Amniotic epithelial cell (primary cell): ENCODE results near the gene GAS5.
A peak's percentile ranks its signal among the peaks of the same experiment; 100 is the strongest.
"Not testable (repeated sequence)": the region's sequence is repeated elsewhere in the genome, so short reads cannot be mapped to it uniquely, and the experiment has no call there.

ENCODE experiments used
- DNase-seq: peaks from one replicate; pipeline ENCODE4 v3.0.0-alpha.2; 2010; ENCODE audit warnings: low read depth

Gene GAS5

GRCh38 chr1:173867753-173868265 is at the start of gene GAS5:
GAS5 (minus strand) TSS chr1:173867989.
- DNase-seq = peak; percentile 99

- no peak for DNase-seq
Measured at GRCh38 chr1:173917149-173917548, 49.4 kb upstream of the GAS5 start, which contains the start of gene SERPINC1. SERPINC1 (minus strand) TSS chr1:173917327; CDS start chr1:173917259, 68 bp downstream.

DNA sequence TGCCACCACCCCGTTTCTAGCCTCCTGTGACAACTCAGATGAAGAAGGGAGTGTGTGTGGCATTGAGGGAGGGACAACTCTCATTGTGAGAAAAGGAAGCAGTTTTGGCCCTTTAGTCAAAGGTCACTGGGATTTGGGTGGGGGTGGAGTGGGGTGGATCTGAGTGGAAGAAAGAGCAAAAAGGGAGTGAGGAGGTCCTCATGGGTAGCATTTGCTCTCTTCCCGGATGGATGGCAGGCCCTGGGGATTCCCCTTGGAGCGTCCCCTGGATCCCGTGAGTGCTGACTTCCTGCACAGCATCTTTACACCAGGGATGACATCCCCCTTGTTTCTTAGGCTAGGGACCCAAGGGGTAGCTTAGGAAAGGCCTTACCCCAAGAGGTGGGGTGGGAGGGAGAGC is 48.9 kb upstream of the GAS5 start:
- DNase-seq = no peak

- peak; percentile 11 for DNase-seq
Measured at GRCh38 chr1:173915596-173915995, 47.8 kb upstream of the GAS5 start.

DNA sequence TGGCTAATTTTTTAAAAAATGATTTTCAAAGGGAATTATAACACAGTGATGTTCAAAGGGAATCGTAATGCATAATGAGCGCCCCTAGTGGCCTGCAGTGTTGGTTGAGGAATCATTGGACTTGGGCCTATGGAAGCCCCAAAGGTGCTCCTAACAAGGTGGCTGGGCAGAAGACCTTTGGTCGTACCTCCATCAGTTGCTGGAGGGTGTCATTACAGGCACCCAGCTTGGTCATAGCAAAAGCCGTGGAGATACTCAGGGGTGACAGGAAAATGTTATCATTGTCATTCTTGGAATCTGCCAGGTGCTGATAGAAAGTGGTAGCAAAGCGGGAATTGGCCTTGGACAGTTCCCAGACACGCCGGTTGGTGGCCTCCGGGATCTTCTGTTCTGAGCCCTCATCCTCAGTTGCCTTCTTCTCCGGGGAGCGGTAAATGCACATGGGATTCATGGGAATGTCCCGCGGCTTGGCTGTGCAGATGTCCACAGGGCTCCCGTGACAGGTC is 46.6 kb upstream of the GAS5 start:
- DNase-seq = peak; percentile 19

DNA sequence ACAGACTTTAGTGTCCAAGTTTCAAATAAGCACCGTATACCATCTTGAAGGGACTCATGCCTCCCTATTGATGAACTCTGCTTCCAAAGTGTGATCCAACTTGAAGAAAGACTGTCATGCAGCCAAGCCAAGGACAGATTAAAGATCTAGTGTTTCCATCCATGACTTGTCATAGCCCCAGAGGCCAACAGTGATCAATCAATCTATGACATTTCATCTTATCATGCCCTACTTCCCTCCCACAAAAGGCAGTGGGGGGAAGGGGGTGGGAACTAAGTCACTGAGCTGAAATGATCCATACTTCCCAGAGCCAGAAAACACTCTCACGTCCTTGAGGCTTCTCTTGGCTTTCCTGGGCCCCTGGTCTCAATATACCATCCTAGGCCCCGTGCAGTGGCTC is 45.3 kb upstream of the GAS5 start:
- DNase-seq = no peak

DNA sequence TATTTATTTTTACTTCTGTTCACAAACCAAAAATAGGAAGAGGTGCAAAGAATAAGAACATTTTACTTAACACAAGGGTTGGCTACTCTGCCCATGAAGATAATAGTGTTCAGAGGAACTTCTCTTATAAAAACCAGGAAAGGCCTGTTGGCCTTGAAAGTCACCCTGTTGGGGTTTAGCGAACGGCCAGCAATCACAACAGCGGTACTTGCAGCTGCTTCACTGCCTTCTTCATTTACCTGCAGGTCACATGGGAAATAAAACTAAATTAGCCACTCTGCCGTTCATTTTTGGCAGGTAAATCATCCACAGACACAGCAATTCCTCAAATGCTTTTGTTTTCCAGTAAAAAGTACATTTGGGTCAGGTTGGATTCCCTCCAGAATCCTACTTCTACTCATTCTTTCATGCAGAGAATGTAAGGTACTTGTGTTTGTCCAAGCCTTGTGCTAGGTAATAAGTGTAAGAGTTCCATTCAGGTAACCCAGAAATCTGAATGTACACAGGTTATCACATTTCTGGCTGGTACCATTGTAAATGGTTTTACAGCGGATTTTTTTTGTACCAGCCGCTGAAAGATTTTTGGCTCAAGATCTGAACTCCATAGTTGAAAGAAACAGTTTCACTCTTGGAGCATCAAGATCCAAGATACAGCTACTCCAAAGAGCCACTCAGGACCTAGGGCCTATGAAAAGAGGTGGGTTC is 36.2 kb upstream of the GAS5 start:
- DNase-seq = no peak

GRCh38 chr1:173900992-173901391 is 33.2 kb upstream of the GAS5 start:
- DNase-seq = no peak

DNA sequence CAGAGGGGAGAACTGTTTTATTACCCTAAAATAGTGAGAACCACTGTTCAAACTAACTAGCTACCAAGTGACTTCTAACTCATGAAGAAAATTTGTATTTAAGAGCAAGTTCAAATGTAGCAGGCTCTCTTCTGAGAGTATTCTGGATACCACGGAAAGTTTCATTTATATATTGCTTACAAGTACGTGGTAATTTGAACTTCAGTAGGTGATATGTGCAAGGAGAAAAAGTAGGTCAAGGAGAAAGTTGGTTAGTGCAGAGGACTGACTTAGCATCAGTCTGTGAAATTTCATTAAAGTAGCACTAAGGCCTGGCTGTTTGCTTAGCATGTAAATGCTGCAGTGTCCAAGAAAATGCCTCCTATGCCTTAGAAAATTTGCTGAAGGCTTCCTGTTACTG is 32.6 kb upstream of the GAS5 start:
- DNase-seq = no peak

- no peak for DNase-seq
Measured at GRCh38 chr1:173894189-173894588, 26.4 kb upstream of the GAS5 start.

DNA sequence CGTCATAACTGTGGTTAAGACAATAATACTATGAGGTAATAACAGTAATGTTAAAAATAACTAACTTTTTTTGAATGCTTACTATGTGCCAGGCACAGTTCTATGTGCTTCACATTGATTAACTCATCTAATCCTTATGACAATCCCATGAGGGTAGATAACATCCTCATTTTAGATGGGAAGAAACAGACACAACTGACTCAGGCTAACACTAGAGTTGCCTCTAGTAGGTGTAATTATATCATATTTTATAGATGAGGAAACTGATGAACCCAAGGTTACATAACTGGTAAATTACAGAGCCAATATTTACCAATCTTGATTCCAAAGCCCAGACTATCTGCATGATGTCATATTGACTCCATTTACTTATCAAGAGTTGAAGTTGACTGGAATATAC is 25.8 kb upstream of the GAS5 start:
- DNase-seq = no peak

- DNase-seq = no peak
Measured at GRCh38 chr1:173889885-173890284, 22.1 kb upstream of the GAS5 start.

GRCh38 chr1:173888749-173889148 is 21.0 kb upstream of the GAS5 start:
- DNase-seq = no peak

DNA sequence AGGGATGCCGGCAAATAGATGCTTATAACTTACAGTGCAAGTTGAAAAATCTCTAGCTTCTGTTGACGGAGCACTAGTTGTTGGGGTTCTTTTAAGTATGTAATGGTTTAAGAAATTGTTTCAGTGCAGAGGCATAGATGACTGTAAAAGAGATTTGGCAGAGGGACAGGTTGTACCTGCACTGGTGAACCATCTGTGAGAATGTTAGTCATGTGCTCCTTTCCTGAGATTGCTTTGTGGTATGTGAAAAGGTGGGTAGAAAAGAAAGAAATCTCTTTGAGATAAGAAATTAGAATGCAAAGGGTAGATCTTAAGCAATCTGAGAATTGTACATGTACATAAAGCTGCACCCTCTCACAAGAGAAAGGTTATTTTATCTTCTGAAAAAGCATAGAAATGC is 19.8 kb upstream of the GAS5 start:
- DNase-seq = no peak

- DNase-seq = no peak
Measured at GRCh38 chr1:173886746-173887611, 19.2 kb upstream of the GAS5 start.

GRCh38 chr1:173884701-173885100 is 16.9 kb upstream of the GAS5 start:
- DNase-seq = no peak

GRCh38 chr1:173881117-173881516 is 13.3 kb upstream of the GAS5 start:
- DNase-seq = not testable (repeated sequence)

- no peak for DNase-seq
Measured at GRCh38 chr1:173878251-173878650, 10.5 kb upstream of the GAS5 start.

DNA sequence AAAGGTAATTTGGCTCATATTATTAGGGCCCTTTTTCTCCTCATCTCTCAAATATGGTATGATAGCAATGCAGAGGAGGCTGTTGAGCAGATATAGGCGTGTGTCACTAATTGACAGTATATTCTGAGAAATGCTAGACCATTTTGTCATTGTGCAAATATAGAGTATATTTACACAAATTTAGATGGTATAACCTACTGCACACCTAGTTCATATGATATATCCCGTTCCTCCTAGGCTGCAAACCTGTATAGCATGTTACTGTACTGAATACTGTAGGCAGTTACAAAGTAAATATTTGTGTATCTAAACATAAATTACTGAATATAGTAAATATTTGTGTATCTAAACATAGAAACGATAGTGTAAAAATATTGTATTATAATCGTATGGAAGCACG is 8.9 kb upstream of the GAS5 start:
- DNase-seq = no peak

DNA sequence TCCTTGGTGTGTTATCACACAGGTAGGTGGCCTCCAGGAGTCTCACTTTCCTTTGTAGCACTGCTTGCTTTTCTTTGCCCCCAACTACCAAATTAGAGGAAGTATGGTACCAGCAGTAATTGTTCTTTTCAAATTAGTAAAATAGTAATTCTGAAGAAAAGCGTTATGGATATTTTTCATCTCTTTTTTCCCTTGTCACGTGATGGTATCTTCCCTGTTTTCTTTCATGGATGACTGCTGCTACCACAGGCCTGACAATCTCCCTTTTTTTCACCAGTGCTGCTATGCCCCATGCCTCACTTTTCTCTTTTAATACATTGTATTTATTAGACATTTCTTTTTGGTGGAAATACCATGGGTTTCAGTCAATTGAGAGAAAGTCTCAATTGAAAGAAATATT is 3.7 kb upstream of the GAS5 start:
- no peak for DNase-seq

DNA sequence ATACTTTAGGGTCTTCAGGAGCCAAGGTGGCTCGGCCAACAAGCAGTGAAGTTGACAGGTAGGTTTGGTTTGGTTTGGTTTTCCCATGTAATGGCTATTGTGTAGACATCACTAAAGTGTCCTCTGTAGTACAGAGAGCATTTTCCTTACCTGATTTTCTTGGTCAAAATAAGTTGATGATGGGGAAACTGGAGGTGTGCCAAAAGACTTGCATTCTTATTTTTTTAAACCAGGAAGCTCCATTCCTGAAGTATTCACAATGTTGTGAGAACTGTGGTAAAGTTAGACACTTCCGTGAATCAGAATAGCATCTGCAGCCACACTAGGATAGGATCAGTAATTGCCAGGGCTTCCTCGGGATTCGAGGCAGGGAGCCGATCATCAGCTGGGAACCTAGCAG is 3.3 kb upstream of the GAS5 start:
- DNase-seq = no peak

- DNase-seq = no peak
Measured at GRCh38 chr1:173870252-173871075, 2.7 kb upstream of the GAS5 start.
